A673 (cell line): Measurements from ENCODE around the gene PTS.

Experiments used
- EZH2 ChIP-seq: fragments of 200-600 bp; sonication (generic); IDR thresholded peaks from 2 replicates; pipeline ENCODE4 v1.6.1; 2017; ENCODE audit warnings: borderline replicate concordance, low read depth, mild to moderate bottlenecking, mixed read lengths, antibody characterized with exemption, low read length; ENCODE audit not compliant: poor library complexity, severe bottlenecking
- TF ChIP-seq, protein P1 (sequence below): fragments of 300-800, 200-600 bp; sonication (generic); conservative IDR thresholded peaks from 2 replicates; pipeline ENCODE4 v1.5.1; 2017; ENCODE audit warnings: low read depth, mild to moderate bottlenecking, antibody characterized with exemption, low read length, moderate library complexity, mixed read lengths

DNA sequence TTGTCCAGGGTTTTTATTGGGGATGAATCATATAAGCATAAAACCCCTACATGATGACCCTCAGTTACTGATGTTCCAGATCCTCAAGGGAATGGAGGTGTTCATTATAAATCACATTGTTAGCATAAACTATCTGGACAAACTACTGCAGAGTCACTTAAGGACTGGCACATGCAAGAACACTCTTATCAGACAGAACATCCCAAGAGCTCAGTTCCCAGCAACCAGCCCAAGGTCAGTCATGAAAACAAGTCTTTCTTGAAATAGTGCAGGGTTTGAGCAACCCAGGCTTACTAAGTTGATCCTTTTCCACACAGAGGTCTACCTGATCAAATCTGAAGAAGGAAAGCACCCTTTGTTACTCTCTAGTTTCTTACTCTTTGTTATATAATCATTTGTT, 13.5 kb upstream of the PTS start:
- TF ChIP-seq, protein P1, sequence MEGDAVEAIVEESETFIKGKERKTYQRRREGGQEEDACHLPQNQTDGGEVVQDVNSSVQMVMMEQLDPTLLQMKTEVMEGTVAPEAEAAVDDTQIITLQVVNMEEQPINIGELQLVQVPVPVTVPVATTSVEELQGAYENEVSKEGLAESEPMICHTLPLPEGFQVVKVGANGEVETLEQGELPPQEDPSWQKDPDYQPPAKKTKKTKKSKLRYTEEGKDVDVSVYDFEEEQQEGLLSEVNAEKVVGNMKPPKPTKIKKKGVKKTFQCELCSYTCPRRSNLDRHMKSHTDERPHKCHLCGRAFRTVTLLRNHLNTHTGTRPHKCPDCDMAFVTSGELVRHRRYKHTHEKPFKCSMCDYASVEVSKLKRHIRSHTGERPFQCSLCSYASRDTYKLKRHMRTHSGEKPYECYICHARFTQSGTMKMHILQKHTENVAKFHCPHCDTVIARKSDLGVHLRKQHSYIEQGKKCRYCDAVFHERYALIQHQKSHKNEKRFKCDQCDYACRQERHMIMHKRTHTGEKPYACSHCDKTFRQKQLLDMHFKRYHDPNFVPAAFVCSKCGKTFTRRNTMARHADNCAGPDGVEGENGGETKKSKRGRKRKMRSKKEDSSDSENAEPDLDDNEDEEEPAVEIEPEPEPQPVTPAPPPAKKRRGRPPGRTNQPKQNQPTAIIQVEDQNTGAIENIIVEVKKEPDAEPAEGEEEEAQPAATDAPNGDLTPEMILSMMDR, result no peak
- TF ChIP-seq EZH2, result no peak
